Measurements from ENCODE around the gene FAM20C.

Gene FAM20C

DNA sequence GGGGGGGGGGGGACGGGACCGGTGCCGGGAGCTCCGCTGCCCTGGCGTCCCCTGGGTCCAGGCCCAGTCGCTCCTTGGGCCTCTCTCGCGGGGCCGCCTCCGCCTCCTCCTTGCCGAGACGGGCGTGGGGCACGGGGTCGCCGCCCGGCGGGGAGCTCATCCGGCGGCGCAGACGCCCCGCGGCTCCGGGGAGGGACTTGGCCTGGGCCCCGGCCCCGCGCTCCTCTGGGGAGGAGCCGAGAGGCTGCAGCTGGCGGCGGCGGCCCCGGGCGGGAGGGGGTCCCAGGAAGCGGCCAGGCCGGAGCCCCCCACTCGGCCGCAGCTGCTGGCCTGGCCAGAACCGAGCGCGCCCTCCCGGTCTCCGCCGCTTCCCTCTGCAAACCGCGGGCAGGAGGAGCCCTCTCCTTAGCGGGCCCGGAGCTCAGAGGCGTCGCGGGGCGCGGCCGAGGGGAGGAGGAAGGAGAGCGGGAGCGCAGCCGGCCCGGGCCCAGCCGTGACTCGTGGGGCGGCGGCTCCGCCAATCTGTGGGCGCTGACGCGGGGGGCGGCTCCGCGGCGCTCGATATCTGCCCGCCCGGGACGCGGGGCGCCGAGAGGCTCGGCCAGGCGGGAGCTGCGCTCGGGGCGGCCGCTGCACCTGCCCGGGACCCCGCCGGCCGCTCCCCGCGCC is at the start of gene FAM20C:
TSS of gene FAM20C (plus strand) at position 591 of the 669 bp plus-strand sequence. CDS start 629 bp downstream, outside the sequence.
- DNase-seq = peak; percentile 89

- no peak for DNase-seq
These were observed 49.1 kb upstream of the FAM20C start for GRCh38 chr7:143145-143751.

- no peak for DNase-seq
These were observed 48.4 kb upstream of the FAM20C start for GRCh38 chr7:143811-144453.

DNA sequence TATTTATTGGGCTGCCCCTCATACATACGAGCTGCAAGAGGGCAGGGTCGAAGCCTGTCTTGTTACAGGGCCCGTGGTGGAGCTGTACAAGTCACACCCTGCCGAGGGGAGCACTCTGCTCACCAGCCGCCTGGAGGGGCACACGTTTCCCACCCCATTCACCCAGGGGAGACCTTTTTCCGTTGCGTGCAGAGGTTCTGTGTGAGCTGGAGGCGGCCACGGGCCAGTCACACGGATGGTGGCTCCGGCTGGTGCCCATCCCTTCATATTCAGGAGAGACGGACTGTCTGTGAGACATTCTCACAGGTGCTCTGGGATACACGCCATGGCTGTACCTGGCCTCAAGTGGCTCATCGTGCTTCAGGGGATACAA is 47.9 kb upstream of the FAM20C start:
- no peak for DNase-seq

GRCh38 chr7:145863-146262 is 46.5 kb upstream of the FAM20C start:
- DNase-seq = no peak

GRCh38 chr7:148543-148931 is 43.8 kb upstream of the FAM20C start:
- no peak for DNase-seq

- DNase-seq = peak; percentile 99
These were observed 43.2 kb upstream of the FAM20C start for GRCh38 chr7:148932-149790.

DNA sequence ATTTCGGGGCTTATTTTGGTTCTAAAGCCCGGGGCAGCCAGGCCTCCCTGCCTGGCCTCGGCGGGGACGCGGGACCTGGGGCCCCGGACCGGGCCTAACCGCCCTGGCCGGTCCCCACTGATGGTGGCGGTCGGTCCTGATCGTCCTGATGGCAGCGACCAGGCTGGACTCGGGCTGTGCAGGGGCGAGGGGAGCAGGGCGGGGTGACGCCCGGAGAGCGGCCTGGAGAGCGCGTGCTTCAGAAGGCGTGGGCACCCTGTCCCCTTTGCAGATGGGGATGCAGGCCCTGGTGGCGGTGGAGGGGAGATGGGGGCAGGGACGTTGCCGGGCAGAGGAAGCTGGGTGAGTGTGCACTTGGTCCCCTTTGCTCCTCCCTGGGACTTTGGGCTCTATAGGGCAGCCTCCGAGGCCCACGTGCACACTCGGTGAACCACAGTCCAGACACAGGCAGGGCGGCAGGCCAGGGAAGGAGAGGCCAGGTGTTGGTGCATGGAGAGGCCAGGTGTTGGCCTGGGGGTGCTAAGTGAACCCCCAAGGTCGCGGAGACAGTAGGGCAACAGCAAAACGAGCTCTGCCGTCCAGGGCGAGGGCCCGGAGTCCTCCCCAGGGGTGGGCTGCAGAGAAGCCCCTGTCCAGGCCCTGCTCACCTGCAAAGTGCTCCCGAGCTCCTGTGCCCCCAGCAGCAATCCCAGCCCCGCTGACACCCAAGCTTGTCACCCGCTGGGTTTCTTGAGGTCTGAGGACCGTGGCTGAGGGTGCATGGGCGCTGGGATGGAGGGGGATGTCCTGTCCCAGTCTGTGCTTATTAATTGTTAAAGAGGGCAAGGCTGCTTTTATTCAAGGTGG is 42.4 kb upstream of the FAM20C start:
- DNase-seq = no peak

DNA sequence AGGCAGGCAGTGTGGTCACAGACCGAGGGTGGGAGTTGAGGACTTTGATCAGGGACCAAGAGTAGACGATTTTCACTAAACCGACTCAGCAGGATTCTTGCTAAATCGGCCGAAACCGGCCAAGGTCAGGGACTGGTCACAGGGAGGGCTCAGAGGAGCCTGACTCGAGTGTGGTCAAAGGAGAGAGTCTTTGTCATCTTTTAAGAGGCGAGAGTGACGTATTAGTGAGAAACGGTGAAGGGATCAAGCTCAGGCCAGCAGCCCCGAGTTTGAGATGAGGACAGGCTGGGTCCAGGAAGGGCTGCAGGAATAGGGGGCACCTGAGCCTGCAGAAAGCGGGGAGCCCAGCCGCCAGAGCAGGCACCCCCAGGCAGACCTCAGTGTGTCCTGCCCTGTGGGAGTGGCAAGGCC is 41.6 kb upstream of the FAM20C start:
- DNase-seq = no peak

DNA sequence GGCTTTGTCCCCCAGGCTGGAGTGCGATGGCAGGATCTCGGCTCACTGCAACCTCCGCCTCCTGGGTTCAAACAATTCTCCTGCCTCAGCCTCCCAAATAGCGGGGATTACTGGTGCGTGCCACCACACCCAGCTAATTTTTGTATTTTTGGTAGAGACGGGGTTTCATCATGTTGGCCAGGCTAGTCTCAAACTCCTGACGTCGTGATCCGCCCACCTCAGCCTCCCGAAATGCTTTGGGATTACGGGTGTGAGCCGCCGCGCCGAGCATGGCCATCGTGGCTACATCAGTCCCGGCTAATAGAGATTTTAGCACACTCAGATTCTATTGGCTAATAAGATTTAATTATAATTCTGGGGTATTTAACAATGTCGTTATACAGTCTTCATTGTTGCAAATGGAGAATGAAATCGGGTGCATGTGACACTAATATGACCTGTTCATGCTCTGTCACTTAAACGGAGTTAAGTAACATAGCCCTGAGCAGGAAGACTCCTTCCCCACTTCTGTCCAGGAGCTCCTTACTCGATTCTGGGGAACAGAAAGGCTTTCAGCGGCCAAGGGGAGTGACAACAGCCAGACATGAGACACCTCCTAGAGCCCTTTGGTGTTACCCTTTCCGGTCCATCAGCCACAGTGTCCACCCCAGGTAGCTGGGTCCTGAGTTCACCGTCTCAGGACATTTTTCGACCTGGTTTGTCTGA is 40.9 kb upstream of the FAM20C start:
- no peak for DNase-seq

GRCh38 chr7:152702-153391 is 39.5 kb upstream of the FAM20C start:
- DNase-seq = no peak

DNA sequence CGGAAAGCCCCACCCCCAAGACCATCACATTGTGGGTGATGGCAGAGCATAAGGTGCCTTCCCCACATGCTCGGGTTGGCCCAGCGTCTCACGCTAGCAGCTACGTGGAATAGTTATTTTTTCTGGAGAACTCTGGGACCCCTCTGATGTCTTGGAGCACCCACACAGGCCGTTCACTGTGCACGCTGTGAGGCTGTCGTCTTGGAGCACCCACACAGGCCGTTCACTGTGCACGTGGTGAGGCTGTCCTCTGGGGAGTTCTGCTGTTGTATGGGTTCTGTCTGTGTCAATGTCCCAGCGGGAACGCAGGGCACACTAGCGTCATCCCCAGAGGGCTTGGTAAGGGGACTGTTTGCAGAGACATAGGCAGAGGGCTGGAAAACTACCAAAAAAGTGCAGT is 38.8 kb upstream of the FAM20C start:
- no peak for DNase-seq

DNA sequence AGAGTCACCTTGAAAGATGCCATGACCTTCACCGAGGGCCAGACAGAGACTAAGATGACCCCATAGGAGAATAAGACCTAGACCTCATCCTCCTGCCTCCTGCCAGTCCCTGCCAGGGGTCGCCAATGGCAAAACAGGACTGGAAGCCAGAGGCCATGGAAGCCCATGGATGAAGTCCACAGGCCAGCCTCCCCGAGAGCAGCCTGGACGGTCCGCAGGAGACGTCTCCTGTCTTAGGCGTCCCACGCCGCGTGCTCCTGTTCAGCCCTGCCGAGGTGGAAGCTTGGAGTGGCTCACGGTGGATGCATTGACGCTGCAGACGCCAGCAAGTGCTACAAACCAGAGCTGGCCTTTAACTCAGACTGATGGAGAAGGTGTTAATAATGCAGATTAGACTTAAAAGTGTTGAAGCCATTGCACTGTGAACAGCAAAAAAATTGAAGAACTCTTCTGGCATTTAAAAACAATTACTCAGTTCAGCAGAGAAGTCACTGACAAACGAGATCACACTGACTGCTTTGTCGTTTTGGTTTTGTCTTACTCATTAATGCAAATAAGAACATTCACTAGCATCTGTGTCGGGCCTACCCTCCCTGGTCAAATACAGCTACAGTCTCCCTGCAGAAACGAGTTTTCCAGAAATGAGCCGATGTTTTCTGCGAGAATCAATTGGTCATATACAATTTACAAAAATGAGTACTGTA is 38.1 kb upstream of the FAM20C start:
- DNase-seq = no peak

DNA sequence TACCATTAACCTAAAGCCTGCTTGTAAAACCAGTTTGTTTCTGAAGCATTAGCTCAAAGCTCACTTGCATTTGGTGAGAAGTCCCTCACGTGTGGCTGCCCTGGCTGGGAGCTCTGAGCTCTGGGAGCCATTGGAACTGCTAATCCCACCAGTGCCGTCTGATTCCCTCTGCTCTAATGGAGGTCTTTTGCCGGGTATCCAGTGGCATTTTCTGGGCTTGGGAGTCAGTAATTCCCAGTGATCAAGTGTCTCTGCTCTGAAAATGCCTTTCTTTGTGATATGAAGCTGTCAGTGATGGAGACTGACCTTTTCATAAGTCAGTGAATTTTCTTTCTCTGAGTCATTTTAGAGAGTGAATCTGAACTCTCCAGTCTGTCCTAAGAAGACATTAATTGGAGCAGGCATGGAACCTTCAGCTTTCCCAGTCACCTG is 36.9 kb upstream of the FAM20C start:
- DNase-seq = no peak

- no peak for DNase-seq
These were observed 36.0 kb upstream of the FAM20C start for GRCh38 chr7:156111-157007.

DNA sequence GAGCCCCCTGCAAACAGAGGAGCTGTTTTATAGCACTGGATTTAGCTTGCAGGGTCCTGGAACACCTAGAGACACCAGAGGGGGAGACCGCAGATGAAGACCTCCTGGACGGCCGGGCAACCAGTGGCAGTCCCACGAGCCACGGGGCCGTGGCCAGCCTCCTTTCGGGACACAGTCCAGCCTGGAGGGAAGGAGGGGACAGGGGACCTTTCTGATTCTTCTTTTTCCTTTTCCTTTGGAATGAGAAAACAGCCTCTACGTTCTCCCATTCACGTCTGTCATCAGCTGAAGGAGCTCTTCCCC is 35.4 kb upstream of the FAM20C start:
- no peak for DNase-seq

DNA sequence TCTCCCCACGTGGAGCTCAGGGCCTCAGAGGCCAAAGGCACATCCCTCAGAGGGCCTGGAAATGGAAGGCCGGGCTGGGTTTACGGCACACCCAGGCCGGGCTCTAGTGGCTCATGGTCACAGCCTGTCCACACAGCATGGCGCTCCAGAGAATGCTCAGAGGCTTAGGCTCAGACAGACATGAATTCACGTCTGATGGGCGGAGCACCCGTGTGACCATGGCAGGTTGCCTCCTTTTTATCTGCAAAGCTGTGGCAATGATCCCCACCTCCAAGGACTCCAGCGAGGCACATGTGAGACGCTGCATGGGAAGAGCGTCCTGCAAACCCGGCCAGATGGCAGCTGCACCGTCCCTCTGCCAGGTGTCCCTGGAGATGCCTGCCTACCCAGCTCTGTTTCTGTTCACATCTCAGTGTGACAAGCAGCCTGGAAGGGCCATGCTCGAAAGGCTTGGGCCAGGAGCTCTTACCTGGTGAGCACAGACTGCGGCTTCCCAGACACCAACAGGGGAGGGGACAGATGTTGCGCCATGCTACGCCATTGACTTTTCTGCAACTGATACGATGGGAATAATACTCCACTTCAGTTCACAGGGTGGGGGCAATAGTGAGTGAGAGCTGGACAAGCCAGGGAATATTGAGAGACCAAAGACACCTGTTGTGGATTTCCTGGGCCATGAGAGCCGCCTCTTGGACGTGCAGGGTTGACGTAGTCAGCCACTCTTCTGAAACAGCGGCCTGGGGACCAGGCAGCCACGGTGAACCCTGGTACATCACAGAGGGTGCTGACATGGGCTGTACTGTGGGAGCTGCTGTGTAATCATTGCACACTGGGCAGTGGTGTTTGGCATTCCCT is 34.4 kb upstream of the FAM20C start:
- no peak for DNase-seq

DNA sequence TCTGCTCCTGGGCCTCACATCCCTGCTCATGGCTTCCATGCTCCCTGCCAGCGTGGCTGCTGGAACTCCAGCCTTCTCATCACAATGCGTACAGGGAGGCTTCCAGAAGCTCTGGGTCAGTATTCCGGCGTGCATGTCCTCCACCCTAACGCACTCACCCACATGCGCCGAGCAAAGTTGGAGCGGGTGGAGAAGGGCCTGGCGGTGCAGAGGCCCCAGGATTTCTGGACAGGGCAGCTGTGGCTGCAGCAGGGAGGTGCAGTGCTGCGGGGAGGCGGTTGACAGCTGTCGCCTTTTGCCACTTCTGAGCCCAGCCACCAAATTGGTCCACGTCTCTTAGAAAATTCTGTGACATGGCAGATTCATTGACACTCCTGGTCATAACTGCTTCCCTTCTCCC is 33.6 kb upstream of the FAM20C start:
- no peak for DNase-seq

Data from GOT3 (cell line).